ENCODE measurements around the gene CRYBG1. TPM values are rescaled to one million over a fixed set of nuclear protein-coding genes. Genes with fewer than 3 reads are reported as not detected.

Gene CRYBG1
- total and polyA plus RNA-seq, 2 donors (not counting 3 experiments of a cell fraction or from before 2014, with no cell fraction given) = 4.1 to 30.1 TPM

DNA sequence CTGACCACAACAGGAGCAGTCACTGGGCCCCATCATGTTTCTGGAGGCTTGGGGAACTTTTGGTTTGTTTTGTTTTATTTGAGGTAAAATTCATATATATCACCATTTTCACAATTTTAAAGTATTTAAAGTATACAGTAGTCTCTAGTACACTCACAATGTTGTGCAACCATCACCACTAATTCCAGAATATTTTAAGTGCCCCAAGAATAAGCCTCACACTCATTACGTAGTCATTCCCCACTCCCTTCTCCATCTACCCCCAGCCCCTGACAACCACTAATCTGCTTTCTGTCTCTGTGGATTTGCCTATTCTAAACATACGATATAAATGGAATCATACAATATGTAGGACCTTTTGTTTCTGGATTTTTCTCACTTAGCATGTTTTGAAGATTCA, 239.8 kb downstream of the CRYBG1 start:
- Histone ChIP-seq H3K27ac (ENCODE audit: insufficient read depth, low read depth, low read length) (no peak overlapping the region), H3K36me3 (ENCODE audit: control insufficient read depth in 2 of 2, extremely low read depth in 1 of 2, insufficient read depth in 2 of 2, low read length in 2 of 2) (no peaks in the 10 kb centered on the region), H4K20me1 (replicated peaks; ENCODE audit: control insufficient read depth, extremely low read depth, insufficient read depth, low read length) (no peaks in the 10 kb centered on the region), H3K27me3 (ENCODE audit: control insufficient read depth in 2 of 2, insufficient read depth in 2 of 2, low read length in 2 of 2) (no peaks in the 10 kb centered on the region), H3K9ac (replicated peaks; ENCODE audit: extremely low read depth, insufficient read depth, low read length) (no peak overlapping the region), H3K4me2 (ENCODE audit: insufficient read depth, low read length) (no peak overlapping the region), H3K79me2 (ENCODE audit: control insufficient read depth, insufficient read depth, low read length) (no peaks in the 10 kb centered on the region), H3K9me1 (replicated peaks; ENCODE audit: control insufficient read depth, extremely low read depth, insufficient read depth, low read length) (no peaks in the 10 kb centered on the region), H3K4me3 (replicated peaks in 1 of 3; ENCODE audit: insufficient read depth in 1 of 3, low read depth in 1 of 3, low read length in 3 of 3) (no peak overlapping the region), H2AFZ (ENCODE audit: low read depth, low read length) (no peak overlapping the region), H3K4me1 (ENCODE audit: control insufficient read depth, extremely low read depth, insufficient read depth, low read length) (no peaks in the 10 kb centered on the region), H3K9me3 (replicated peaks; ENCODE audit: control insufficient read depth, insufficient read depth, low read length) (no peaks in the 10 kb centered on the region)
- TF ChIP-seq POLR2AphosphoS5 (IDR thresholded peaks at IDR 0.05; ENCODE audit: insufficient read depth, low read depth, low read length) (no peak), EZH2 (IDR thresholded peaks at IDR 0.05; ENCODE audit: borderline replicate concordance, low read depth, low read length, severe bottlenecking) (no peak), JUN (IDR thresholded peaks at IDR 0.05; ENCODE audit: borderline replicate concordance, insufficient read depth, insufficient read length, low read depth) (no peak), POLR2A (IDR thresholded peaks at IDR 0.05; ENCODE audit: low read depth, low read length) (no peak), MYC (IDR thresholded peaks at IDR 0.05; ENCODE audit: low read depth, low read length) (no peak), FOS (IDR thresholded peaks at IDR 0.05; ENCODE audit: borderline replicate concordance, insufficient read depth, low read length) (no peak), GATA2 (IDR thresholded peaks at IDR 0.05; ENCODE audit: insufficient read depth, insufficient read length, low read depth, low read length) (no peak)
- TF ChIP-seq, protein P1, sequence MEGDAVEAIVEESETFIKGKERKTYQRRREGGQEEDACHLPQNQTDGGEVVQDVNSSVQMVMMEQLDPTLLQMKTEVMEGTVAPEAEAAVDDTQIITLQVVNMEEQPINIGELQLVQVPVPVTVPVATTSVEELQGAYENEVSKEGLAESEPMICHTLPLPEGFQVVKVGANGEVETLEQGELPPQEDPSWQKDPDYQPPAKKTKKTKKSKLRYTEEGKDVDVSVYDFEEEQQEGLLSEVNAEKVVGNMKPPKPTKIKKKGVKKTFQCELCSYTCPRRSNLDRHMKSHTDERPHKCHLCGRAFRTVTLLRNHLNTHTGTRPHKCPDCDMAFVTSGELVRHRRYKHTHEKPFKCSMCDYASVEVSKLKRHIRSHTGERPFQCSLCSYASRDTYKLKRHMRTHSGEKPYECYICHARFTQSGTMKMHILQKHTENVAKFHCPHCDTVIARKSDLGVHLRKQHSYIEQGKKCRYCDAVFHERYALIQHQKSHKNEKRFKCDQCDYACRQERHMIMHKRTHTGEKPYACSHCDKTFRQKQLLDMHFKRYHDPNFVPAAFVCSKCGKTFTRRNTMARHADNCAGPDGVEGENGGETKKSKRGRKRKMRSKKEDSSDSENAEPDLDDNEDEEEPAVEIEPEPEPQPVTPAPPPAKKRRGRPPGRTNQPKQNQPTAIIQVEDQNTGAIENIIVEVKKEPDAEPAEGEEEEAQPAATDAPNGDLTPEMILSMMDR (IDR thresholded peaks at IDR 0.05; ENCODE audit: extremely low read depth in 1 of 2, insufficient read depth in 1 of 2, low read depth in 1 of 2, low read length in 2 of 2) = no peak
- TF ChIP-seq, protein P2, sequence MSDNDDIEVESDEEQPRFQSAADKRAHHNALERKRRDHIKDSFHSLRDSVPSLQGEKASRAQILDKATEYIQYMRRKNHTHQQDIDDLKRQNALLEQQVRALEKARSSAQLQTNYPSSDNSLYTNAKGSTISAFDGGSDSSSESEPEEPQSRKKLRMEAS (IDR thresholded peaks at IDR 0.05; ENCODE audit: insufficient read depth, insufficient read length) = no peak
- ChIA-PET CTCF (no interaction called here), POLR2A (no interaction called here)
- BruUV-seq (replicated peaks) = no TSS peak
- intact Hi-C loops (cut with micrococcal nuclease) (no loop called here), dilution Hi-C loops (cut with MboI; ENCODE audit: extremely low pct_ligation_motif_present, low sequenced_read_pairs) (no loop called here)
- FAIRE-seq (no peak), DNase-seq (ENCODE audit: low read depth, low spot score) (no peak)
